GM18909 (cell line): ENCODE data around the gene FBXL13.
"Not testable (repeated sequence)": the region's sequence is repeated elsewhere in the genome, so short reads cannot be mapped to it uniquely, and the experiment has no call there.

Source experiments
- ATAC-seq: cut with Tn5 transposase; IDR thresholded peaks from one replicate; pipeline ENCODE4 v1.9.1; 2021; ENCODE audit warnings: mild to moderate bottlenecking; ENCODE audit not compliant: unreplicated experiment, poor library complexity

The FBXL13 gene

DNA sequence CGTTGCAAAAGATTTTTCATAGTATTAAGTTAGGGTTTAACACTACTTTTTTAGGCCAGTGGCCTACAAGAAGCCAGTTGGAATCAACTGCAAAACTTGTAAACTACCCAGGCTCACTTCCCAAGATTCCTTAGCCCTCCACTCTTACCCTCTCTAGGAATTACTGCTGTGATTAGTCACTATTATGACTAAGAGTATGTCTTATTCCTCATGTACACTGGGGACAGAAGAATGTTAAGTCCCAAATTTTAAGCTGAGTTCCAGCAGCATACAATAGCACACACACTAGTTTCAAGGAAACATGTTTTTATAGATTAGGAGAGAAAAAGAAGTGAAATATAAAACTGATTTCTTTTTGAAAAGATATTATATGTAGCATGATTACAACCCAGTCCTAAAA is 42.8 kb downstream of the FBXL13 start:
- ATAC-seq, result no peak

DNA sequence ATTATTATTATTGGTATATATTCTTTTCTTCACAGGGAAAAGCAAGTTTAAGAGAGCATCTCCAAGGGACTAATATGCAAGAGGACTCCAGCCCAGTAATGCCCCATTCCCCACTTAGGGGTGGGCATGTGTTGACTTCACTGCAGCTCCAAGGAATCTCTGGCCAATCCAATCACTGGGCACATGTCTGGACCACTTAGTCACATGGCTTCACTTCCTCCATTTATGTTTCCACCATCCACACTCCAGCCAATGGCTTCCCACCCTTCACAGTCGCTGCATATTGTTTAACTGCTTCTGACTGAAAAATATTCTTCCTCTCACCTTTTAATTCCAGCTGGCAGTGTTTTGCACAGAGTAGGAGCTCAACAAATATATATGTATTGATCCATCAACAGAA is 43.6 kb downstream of the FBXL13 start:
- ATAC-seq, result no peak

DNA sequence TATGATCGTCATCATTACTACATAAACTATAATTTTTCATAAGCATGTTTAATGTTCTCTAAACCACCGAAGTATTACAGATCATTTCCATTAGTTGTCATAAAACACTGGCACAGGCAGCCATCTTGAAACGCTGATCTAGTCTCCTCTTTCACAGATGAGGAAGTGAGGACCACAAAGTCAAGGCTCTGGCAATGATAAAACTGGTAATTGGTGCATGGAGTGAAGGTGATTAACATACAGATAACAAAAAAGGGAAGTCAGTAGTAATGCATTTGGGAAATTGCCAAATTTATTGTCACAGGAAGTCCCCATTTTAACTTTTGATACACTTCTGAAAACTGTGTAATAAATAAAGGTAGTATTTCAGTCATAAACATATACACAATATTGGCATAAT is 49.3 kb downstream of the FBXL13 start:
- ATAC-seq, result no peak

DNA sequence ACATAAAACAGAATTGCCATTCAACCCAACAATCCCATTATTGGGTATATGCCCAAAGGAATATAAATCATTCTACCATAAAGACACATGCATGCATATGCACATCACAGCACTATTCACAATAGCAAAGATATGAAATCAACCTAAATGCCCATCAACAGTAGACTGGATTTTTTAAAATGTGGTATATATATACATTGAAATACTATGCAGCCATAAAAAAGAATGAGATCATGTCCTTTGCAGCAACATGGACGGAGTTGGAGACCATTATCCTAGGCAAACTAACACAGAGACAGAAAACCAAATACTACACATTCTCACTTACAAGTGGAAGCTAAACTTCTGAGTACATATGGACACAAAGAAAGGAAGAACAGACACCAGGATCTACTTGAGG is 51.0 kb downstream of the FBXL13 start:
- not testable (repeated sequence) for ATAC-seq

DNA sequence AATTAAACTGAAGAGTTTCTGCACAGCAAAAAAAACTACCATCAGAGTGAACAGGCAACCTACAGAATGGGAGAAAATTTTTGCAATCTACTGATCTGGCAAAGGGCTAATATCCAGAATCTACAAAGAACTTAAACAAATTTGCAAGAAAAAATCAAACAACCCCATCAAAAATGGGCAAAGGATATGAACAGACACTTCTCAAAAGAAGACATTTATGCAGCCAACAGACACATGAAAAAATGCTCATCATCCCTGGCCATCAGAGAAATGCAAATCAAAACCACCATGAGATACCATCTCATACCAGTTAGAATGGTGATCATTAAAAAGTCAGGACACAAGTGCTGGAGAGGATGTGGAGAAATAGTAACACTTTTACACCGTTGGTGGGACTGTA is 53.1 kb downstream of the FBXL13 start:
- ATAC-seq, result not testable (repeated sequence)

DNA sequence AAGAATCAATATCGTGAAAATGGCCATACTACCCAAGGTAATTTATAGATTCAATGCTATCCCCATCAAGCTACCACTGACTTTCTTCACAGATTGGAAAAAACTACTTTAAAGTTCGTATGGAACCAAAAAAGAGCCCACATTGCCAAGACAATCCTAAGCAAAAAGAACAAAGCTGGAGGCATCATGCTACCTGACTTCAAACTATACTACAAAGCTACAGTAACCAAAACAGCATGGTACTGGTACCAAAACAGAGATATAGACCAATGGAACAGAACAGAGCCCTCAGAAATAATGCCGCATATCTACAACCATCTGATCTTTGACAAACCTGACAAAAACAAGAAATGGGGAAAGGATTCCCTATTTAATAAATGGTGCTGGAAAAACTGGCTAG is 53.7 kb downstream of the FBXL13 start:
- not testable (repeated sequence) for ATAC-seq

DNA sequence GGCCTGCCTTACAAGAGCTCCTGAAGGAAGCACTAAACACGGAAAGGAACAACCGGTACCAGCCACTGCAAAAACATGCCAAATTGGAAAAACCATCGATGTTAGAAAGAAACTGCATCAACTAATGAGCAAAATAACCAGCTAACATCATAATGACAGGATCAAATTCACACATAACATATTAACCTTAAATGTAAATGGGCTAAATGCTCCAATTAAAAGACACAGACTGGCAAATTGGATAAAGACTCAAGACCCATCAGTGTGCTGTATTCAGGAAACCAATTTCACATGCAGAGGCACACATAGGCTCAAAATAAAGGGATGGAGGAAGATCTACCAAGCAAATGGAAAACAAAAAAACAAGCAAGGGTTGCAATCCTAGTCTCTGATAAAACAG is 56.3 kb downstream of the FBXL13 start:
- not testable (repeated sequence) for ATAC-seq

DNA sequence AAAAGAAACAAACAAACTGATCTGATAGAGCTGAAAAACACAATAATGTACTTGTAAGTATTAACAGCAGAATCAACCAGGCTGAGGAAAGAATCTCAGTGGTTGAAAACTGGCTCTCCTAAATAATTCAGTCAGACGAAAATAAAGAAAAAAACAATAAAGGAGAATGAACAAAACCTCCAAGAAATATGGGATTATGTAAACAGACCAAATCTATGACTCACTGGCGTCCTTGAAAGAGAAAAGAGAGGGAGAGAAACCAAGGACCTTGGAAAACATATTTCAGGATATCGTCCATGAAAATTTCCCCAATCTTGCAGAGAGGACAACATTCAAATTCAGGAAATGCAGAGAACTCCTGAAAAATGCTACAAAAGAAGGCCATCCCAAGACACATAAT is 62.9 kb downstream of the FBXL13 start:
- ATAC-seq, result no peak

DNA sequence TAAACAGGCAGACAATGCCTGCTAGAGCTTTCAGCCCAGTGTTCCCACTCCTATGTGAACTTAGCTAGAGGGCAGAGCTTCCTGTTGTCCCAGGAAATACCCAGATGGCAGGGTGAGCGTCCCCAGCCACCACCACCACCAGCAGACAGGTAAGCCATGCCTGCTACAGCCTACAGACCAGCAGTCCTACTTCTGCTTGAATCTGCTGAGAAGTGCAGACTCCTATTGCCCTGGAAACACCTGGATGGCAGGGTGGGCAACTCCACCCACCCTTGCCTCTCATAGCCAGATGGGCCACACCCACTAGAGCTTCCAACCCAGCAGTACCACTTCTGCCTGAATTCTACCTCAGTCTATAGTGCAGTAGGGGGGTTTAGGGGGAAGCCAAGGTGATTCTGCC is 64.4 kb downstream of the FBXL13 start:
- ATAC-seq, result no peak

DNA sequence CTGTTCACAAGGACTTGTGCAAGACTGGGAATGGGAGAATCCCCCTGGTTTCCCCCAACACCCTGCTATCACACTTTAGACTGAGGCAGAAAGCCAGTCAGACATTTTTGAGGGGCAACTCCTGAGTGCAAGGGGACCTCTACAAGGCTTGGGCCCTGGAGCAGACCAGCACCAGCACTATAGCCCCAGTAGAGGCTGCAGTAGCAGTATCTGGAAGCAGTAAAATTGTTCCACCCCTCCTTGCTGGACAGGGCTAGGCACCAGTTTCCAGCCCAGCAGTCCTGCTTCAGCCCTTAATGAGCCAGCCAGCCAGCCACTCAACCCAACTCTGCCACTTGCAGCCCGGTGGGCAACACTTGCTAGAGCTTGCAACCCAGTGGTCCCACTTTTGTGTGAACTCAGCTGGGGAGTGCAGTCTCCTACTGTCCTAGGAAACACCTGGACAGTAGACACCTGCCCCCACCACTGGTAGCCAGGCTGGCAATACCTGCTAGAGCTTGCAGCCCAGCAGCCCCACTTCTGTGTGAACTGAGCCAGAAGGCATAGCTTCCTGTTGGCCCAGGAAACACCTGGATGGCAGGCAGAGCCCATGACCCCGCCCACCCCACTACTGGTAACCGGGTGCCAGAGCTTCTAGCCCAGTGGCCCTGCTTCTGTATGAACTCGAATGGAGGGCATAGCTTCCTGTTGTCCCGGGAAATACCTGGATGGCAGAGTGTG is 65.0 kb downstream of the FBXL13 start:
- ATAC-seq, result no peak

DNA sequence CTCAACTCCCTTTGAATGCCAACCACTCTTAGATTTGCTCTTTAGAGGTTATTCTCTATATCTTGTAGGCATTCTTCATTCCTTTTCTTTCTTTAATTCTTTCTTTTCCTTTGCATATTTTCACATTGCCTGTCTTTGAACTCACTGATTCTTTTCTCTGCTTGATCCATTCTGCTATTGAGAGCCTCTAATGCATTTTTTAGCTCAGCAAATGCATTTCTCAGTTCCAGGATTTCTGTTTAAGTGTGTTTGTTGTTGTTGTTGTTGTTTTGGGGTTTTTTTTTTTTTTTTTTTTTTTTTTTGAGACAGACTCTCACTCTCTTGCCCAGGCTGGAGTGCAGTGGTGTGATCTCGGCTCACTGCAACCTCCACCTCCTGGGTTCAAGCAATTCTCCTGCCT is 71.6 kb downstream of the FBXL13 start:
- no peak for ATAC-seq

DNA sequence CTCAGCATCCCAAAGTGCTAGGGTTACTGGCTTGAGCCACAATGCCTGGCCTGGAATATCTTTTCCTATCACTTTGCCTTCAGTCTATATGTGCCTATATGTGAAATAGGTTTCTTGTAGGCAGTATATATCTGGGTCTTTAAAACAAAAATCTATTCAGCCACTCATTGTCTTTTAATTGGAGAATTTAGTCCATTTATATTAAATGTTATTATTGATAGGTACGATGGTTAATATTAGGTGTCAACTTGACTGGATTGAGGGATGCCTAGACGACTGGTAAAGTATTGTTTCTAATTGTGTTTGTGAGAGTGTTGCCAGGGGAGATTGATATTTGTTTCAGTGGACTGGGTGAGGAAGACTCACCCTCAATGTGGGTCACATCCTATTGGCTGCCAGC is 73.4 kb downstream of the FBXL13 start:
- no peak for ATAC-seq

DNA sequence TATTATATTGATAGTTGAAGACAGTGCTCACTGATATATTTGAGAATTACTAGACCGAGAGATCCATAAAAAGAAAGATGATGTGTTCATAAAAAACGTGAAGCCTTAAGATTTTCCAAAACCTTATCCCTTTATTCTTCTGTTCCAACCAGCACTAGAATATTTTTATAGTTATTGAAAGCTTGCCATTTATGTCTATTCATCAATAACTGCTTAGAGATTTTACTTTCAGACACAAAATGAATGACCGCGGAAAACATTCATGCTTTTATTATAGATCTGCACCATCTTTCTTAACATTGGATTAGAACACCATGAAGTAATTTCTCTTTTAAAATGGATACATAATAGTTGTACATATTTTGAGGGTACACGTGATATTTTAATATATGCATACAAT is 77.6 kb downstream of the FBXL13 start:
- ATAC-seq, result no peak

DNA sequence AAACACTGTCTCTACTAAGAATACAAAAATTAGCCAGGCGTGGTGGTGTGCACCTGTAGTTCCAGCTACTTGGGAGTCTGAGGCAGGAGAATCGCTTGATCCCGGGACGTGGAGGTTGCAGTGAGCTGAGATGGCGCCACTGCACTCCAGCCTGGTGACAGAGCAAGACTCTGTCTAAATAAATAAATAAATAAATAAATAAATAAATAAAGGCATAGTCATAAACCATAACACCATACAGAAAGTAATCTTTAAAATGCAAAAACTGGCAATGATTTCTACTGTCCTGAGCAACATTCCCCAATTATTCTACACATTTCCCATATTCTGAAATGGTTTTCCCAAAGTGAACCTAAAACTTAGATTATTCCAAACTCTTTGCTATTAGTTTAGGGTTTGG is 79.0 kb downstream of the FBXL13 start:
- not testable (repeated sequence) for ATAC-seq

DNA sequence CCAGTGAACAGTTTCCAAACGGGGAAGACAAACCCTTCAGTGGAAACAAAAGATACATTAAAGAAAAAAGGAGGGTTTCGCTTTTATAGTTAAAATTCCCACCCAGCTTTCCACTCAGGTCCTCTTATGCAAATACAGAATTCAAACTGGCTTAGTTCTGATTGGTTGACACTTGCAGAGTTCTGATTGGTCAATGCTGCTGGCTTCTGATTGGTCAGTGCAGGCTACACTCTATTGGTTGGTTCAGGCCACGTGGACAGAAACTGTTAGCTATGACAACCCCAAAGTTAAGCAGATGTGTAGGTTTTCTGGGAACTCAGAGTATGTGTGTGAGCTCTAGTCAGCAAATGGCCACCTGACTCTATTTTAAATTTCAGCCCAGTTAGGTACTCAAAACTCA is 80.0 kb downstream of the FBXL13 start:
- ATAC-seq, result no peak

DNA sequence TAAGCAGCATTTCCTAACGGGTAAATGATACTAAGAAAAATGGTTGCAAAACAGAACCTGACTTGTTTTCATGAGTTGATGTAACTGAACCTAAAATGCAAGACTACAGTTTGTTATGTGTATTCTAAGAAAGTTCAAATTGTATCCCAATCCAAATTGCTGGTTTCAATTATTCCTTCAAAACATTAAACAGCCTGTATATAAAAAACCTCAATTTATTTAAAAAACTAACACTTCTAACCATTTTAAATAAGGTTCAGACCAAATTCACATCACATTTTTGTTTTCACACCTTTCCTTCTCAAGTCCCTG is 80.9 kb downstream of the FBXL13 start:
- ATAC-seq, result no peak

DNA sequence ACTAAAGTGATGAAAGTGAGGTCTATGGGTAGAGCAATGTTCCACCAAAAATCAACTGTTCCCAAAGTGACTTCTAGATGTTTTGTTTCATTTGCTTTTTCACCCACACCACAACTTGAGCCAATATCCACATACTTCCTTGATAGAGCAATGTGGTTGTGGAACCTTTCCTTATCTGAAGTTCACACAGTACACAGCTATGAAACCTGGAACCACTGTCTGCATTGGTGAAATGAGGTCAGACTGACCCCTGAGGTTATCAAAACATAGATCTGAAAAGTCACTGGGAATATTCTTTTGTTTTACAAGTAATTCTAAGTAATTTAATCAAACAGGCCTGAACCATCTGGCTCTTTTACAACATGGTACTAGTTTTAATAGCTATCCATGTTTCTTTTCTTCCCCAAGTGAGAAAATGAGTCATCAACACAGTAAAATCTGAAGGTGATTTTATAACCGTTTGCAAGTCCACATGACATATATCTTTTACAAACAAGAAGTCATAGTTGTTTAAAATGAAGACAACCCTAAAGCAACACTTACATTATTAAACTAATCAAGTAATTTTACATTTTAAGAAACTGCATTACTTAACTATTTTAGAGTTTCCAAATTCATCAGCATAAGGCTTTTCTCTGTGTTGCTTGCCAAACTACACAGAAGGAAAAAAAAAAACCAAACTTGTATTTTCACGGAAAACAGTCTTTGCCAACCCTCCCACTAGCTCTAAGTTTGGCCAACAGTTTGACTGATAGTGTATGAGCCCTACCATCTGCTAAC is 81.5 kb downstream of the FBXL13 start:
- ATAC-seq, result no peak

DNA sequence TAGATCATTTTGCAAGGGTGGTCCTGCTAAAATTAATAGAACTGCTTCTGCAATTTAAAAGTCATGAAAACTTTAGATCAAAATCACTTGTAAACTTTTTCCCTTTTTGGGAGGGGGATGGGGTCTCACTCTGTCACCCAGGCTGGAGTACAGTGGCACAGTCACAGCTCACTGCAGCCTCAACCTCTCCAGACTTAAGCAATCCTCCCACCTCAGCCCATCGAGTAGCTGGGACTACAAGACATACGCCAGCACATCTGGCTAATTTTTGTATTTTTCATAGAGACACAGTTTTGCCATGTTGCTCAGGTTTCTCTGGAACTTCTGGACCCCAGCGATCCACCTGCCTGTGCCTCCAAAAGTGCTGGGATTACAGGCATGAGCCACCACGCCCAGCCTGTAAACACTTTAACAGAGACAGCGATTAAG is 82.1 kb downstream of the FBXL13 start:
- no peak for ATAC-seq

DNA sequence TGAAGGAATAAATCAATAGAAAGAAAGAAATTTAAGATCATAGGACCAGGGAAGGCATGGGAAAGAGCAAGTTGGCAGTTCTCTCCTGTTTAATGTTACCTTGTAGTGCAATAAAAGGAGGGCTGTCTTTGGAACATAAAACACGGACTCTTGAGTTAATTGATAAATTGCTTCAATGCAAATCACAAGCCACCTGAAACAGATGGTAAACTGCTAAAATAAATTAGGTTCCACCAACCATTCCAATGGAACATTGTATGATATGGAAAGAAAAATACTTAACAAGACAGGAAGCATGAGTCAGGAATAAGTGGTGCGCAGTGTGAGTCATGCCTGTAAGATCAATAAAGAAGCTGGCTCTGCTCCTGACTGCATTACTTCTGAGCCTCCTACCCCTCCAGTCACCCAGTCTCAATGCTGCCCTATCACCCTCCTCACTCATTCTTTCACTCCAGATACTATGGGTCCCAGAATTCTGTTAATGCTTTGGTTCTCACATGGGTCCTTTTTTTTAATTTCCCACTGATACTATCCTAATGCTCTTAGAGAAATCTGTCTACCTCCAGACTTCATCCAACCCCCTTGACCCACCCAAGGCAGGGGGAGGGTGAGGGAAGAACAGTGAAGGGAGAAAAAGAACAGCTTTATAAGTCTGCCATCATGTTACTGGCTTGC is 82.9 kb downstream of the FBXL13 start:
- no peak for ATAC-seq

DNA sequence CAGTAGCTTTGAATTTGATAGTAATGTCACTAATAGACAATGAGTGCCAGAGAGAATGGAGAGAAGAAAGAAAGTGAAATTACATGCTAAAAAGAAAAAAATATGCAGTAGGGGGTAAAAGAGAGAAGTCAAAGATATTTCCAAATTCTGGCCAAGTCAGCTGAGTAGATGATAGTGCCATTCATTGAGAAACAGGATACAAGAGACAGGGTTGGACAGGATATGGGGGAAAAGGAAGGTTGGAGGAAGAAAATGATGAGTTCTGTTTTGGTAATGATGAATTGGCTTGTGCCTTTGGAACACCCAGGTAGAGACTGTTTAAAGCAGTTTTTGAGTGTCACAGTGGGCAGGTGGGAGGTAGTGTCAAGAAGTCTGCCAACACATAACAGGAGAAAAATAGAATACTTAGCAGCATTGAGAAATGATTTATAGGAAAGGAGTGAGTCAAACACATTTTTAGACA is 83.5 kb downstream of the FBXL13 start:
- ATAC-seq, result no peak

DNA sequence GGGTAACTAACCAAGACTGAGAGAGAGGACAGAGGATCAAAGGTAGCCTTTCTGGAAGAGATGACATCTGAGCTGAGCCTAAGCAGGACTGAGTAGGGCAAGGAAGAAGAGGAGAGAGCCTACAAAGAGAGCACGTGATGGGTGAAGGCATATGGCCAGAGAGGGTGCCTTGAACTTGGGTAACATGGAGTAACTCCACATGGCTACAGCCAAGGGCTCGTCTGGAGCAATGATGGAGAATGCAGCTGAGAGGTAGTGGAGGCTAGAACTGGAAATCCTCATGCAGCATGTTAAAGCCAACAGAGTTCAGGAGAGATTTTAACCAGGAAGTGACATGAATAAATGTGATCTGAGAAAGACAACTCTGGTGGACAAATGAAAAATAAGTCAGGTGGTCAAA is 84.0 kb downstream of the FBXL13 start:
- no peak for ATAC-seq
